Measurements from ENCODE around the gene PROM2. TPM values are rescaled to one million over a fixed set of nuclear protein-coding genes. Genes with fewer than 3 reads are reported as not detected.
"Not testable (repeated sequence)": the region's sequence is repeated elsewhere in the genome, so short reads cannot be mapped to it uniquely, and the experiment has no call there.

PROM2 gene
- total and polyA plus RNA-seq, 2 donors from 2014 or later: 55.6 to 65.6 TPM

DNA sequence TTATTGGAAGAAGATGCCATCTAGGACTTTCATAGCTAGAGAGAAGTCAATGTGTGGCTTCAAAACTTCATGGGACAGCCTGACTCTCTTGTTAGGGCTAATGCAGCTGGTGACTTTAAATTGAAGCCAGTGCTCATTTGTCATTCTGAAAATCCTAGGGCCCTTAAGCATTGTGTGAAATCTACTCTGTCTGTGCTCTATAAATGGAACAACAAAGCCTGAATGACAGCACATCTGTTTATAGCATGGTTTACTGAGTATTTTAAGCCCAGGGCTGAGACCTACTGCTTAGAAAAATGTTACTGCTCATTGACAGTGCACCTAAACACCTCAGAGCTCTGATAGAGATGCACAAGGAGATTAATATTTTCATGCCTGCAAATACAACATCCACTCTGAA is 36.1 kb upstream of the PROM2 start:
- Histone ChIP-seq H3K4me3 (ENCODE audit: low read length in 3 of 3) (no peak overlapping the region), H3K27me3 (ENCODE audit: control insufficient read depth, insufficient read depth, low read length) (no peaks in the 10 kb centered on the region), H3K4me1 (ENCODE audit: control insufficient read depth in 2 of 3, insufficient read depth in 2 of 3, low read depth in 1 of 3, low read length in 3 of 3) (no peaks in the 10 kb centered on the region), H3K36me3 (ENCODE audit: control insufficient read depth in 2 of 3, insufficient read depth in 3 of 3, low read length in 3 of 3) (no peaks in the 10 kb centered on the region), H3K27ac (ENCODE audit: low read depth in 2 of 2, low read length in 2 of 2) (no peak overlapping the region), H3K9ac (ENCODE audit: low read length in 3 of 3) (no peak overlapping the region), H3K9me3 (ENCODE audit: control insufficient read depth in 2 of 3, insufficient read depth in 1 of 3, low read length in 3 of 3) (peaks cover 0 to 20% (median 0%) of the 10 kb centered on the region in 3 donors)
- FAIRE-seq (no peak), DNase-seq (no peak)
- no peak for TF ChIP-seq CTCF (IDR thresholded peaks at IDR 0.05; ENCODE audit: borderline replicate concordance, extremely low read depth, insufficient read depth)
- intact Hi-C loops (cut with DNase I): no loop called here

GRCh38 chr2:95240091-95240490 is 34.2 kb upstream of the PROM2 start:
- Histone ChIP-seq H3K9me3 (ENCODE audit: control insufficient read depth in 2 of 3, insufficient read depth in 1 of 3, low read length in 3 of 3) (peaks cover 0 to 25% (median 0%) of the 10 kb centered on the region in 3 donors), H3K4me3 (ENCODE audit: low read length in 3 of 3) (no peak overlapping the region), H3K9ac (ENCODE audit: low read length in 3 of 3) (no peak overlapping the region), H3K4me1 (ENCODE audit: control insufficient read depth in 2 of 3, insufficient read depth in 2 of 3, low read depth in 1 of 3, low read length in 3 of 3) (no peaks in the 10 kb centered on the region), H3K27me3 (ENCODE audit: control insufficient read depth, insufficient read depth, low read length) (no peaks in the 10 kb centered on the region), H3K36me3 (ENCODE audit: control insufficient read depth in 2 of 3, insufficient read depth in 3 of 3, low read length in 3 of 3) (no peaks in the 10 kb centered on the region), H3K27ac (ENCODE audit: low read depth in 2 of 2, low read length in 2 of 2) (no peak overlapping the region)
- FAIRE-seq: no peak
- DNase-seq: no peak
- intact Hi-C loops (cut with DNase I): no loop called here
- TF ChIP-seq CTCF (IDR thresholded peaks at IDR 0.05; ENCODE audit: borderline replicate concordance, extremely low read depth, insufficient read depth): no peak

DNA sequence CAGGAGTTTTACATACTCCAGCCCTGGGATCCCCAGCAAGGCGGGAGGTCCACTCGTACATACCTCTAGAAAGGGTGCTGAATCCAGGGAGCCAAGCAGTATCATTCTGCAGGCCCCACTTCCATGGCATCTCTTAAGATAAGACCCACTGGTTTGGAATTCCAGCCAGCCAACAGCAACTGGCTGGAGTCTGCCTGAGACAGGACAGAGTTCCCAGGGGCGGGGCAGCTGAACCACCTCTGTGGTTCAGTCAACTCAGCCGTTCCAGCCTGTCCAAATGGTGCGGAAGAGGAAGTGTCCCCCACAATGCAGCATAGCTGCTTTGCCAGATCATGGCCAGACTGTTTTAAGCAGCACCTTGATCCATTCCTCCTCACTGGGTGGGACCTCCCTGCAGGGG is 33.7 kb upstream of the PROM2 start:
- H3K4me1 ChIP-seq (ENCODE audit: control insufficient read depth in 2 of 3, insufficient read depth in 2 of 3, low read depth in 1 of 3, low read length in 3 of 3): no peaks in the 10 kb centered on the region
- H3K27me3 ChIP-seq (ENCODE audit: control insufficient read depth, insufficient read depth, low read length): no peaks in the 10 kb centered on the region
- H3K9me3 ChIP-seq (ENCODE audit: control insufficient read depth in 2 of 3, insufficient read depth in 1 of 3, low read length in 3 of 3): peaks cover 0 to 25% (median 0%) of the 10 kb centered on the region in 3 donors
- H3K9ac ChIP-seq (ENCODE audit: low read length in 3 of 3): no peak overlapping the region
- DNase-seq: no peak
- H3K4me3 ChIP-seq (ENCODE audit: low read length in 3 of 3): no peak overlapping the region
- no peak for TF ChIP-seq CTCF (IDR thresholded peaks at IDR 0.05; ENCODE audit: borderline replicate concordance, extremely low read depth, insufficient read depth)
- H3K36me3 ChIP-seq (ENCODE audit: control insufficient read depth in 2 of 3, insufficient read depth in 3 of 3, low read length in 3 of 3): no peaks in the 10 kb centered on the region
- no peak overlapping the region for H3K27ac ChIP-seq (ENCODE audit: low read depth in 2 of 2, low read length in 2 of 2)
- intact Hi-C loops (cut with DNase I): no loop called here
- FAIRE-seq: no peak

DNA sequence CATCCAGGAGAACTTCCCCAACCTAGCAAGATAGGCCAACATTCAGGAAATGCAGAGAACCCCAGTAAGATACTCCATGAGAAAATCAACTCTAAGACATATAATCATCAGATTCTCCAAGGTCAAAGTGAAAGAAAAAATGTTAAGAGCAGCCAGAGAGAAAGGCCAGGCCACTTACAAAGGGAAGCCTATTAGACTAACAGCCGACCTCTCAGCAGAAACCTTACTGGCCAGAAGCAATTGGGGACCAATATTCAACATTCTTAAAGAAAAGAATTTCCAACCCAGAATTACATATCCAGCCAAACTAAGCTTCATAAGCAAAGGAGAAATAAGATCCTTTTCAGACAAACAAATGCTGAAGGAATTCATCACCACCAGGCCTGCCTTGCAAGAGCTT is 32.2 kb upstream of the PROM2 start:
- H3K36me3 ChIP-seq (ENCODE audit: control insufficient read depth in 2 of 3, insufficient read depth in 3 of 3, low read length in 3 of 3); H3K27ac ChIP-seq (ENCODE audit: low read depth in 2 of 2, low read length in 2 of 2); intact Hi-C loops (cut with DNase I); FAIRE-seq; H3K4me1 ChIP-seq (ENCODE audit: control insufficient read depth in 2 of 3, insufficient read depth in 2 of 3, low read depth in 1 of 3, low read length in 3 of 3); H3K9ac ChIP-seq (ENCODE audit: low read length in 3 of 3); H3K27me3 ChIP-seq (ENCODE audit: control insufficient read depth, insufficient read depth, low read length); H3K4me3 ChIP-seq (ENCODE audit: low read length in 3 of 3); DNase-seq: not testable (repeated sequence)
- peaks cover 0 to 25% (median 0%) of the 10 kb centered on the region in 3 donors for H3K9me3 ChIP-seq (ENCODE audit: control insufficient read depth in 2 of 3, insufficient read depth in 1 of 3, low read length in 3 of 3)
